Measurements from ENCODE around the gene CPLX1.
A peak's percentile ranks its signal among the peaks of the same experiment; 100 is the strongest.

CPLX1 gene

GRCh38 chr4:747546-748170, 78.3 kb downstream of the CPLX1 start:
- in situ Hi-C loops (cut with MboI; ENCODE audit: low sequenced_read_pairs, unreplicated experiment), result no loop called here
- no peak for TF ChIP-seq CTCF (IDR thresholded peaks at IDR 0.05; ENCODE audit: borderline replicate concordance, control extremely low read depth, extremely low read depth, insufficient read depth, missing control alignments)
- DNase-seq (ENCODE audit: low spot score), result no peak

- in situ Hi-C loops (cut with MboI; ENCODE audit: low sequenced_read_pairs, unreplicated experiment), result no loop called here
- DNase-seq (ENCODE audit: low spot score), result no peak
- no peak for TF ChIP-seq CTCF (IDR thresholded peaks at IDR 0.05; ENCODE audit: borderline replicate concordance, control extremely low read depth, extremely low read depth, insufficient read depth, missing control alignments)
These were observed 81.6 kb downstream of the CPLX1 start for GRCh38 chr4:744212-744841.

- in situ Hi-C loops (cut with MboI; ENCODE audit: low sequenced_read_pairs, unreplicated experiment), result no loop called here
- TF ChIP-seq CTCF (IDR thresholded peaks at IDR 0.05; ENCODE audit: borderline replicate concordance, control extremely low read depth, extremely low read depth, insufficient read depth, missing control alignments), result no peak
- DNase-seq (ENCODE audit: low spot score), result no peak
These were observed 82.3 kb downstream of the CPLX1 start for GRCh38 chr4:743463-744211.

- in situ Hi-C loops (cut with MboI; ENCODE audit: low sequenced_read_pairs, unreplicated experiment), result no loop called here
- DNase-seq (ENCODE audit: low spot score), result peak; percentile 94
- peak; percentile 92 for TF ChIP-seq CTCF (IDR thresholded peaks at IDR 0.05; ENCODE audit: borderline replicate concordance, control extremely low read depth, extremely low read depth, insufficient read depth, missing control alignments)
These were observed 83.1 kb downstream of the CPLX1 start for GRCh38 chr4:742742-743311.

- in situ Hi-C loops (cut with MboI; ENCODE audit: low sequenced_read_pairs, unreplicated experiment), result no loop called here
- no peak for TF ChIP-seq CTCF (IDR thresholded peaks at IDR 0.05; ENCODE audit: borderline replicate concordance, control extremely low read depth, extremely low read depth, insufficient read depth, missing control alignments)
- no peak for DNase-seq (ENCODE audit: low spot score)
These were observed 83.7 kb downstream of the CPLX1 start for GRCh38 chr4:742096-742741.

GRCh38 chr4:740656-741282, 85.2 kb downstream of the CPLX1 start:
- TF ChIP-seq CTCF (IDR thresholded peaks at IDR 0.05; ENCODE audit: borderline replicate concordance, control extremely low read depth, extremely low read depth, insufficient read depth, missing control alignments), result no peak
- DNase-seq (ENCODE audit: low spot score), result no peak
- in situ Hi-C loops (cut with MboI; ENCODE audit: low sequenced_read_pairs, unreplicated experiment), result no loop called here

All from GM13976 (cell line).